GM12801 (cell line): ENCODE results near the gene TMEM225.

Source experiments
- TF ChIP-seq, protein P1 (sequence below): IDR thresholded peaks from one replicate; pipeline ENCODE4 v1.5.1; 2011; ENCODE audit warnings: control low read depth; ENCODE audit not compliant: insufficient read length; ENCODE audit errors: extremely low read depth

The TMEM225 gene

DNA sequence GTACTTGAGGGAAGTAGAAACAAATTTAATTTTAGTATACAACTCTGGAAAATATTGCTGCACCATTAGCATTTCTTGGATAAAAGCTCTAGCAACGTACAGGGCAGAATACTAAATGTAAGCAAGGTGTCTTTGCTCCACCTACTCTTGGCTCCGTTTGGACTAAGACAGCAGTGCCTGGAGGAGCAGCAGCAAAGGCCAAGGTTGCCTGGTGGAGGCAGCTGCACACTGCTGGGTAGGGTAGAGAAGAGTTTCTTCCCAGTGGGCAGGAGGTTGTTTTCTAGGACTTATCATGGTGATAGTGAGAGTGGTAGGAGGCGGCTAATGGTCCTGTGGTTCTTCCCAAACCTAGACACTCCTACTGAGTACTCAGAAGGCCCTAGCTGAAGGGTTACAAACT, 14.3 kb upstream of the TMEM225 start:
- TF ChIP-seq, protein P1, sequence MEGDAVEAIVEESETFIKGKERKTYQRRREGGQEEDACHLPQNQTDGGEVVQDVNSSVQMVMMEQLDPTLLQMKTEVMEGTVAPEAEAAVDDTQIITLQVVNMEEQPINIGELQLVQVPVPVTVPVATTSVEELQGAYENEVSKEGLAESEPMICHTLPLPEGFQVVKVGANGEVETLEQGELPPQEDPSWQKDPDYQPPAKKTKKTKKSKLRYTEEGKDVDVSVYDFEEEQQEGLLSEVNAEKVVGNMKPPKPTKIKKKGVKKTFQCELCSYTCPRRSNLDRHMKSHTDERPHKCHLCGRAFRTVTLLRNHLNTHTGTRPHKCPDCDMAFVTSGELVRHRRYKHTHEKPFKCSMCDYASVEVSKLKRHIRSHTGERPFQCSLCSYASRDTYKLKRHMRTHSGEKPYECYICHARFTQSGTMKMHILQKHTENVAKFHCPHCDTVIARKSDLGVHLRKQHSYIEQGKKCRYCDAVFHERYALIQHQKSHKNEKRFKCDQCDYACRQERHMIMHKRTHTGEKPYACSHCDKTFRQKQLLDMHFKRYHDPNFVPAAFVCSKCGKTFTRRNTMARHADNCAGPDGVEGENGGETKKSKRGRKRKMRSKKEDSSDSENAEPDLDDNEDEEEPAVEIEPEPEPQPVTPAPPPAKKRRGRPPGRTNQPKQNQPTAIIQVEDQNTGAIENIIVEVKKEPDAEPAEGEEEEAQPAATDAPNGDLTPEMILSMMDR, result no peak

DNA sequence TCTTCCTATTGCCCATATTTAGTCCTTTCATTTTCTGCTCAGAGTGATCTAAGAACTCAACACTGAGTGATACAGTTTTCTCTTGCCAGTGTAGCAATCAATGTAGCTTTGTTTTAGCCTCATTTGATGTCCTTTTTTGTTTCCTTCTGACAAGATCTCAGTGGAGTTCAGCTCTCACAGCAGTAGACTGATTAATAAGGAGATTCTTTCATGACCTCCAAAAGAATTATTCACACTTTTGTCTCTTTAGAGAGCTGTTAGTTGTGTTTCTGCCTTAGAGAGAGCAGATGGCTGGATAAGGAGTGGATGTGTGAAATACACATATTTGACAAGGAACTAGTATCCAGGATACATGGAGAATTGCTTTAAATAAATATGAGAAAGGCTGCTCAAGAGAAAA, 6.6 kb upstream of the TMEM225 start:
- TF ChIP-seq, protein P1, result no peak

DNA sequence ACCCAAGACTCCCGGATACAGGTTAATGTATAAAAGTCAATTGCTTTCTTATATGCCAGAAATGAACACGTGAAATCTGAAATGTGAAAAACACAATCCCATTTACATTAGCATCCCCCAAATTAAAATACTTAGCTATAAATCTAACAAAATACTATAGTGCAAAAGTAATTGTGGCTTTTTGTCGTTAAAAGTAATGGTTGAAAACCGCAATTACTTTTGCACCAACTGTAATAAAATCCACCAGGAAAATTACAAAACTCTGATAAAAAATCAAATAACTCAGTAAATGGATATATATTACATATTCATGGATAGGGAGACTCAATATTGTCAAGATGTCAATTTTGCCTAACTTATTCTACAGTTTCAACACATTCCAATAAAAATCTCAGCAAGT, 4.6 kb downstream of the TMEM225 start:
- TF ChIP-seq, protein P1, result no peak

DNA sequence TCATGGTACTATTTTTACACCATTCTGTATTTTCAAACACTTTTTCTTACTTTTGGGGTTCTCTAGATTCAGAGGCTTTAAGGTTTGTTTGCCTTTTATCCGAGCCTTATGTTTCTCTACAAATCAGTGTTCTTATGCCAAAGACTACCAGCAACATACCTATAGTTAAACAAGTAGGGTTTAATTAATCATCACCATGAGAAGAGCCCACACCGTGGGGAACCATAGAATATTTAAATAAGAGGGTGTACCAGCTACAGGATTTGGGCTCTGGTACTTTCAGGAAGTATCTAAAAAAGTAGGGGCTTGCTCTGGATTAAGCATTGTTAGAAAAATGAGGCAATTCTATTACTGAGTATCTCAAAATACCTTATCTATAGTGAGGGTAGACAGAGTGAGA, 25.7 kb downstream of the TMEM225 start:
- TF ChIP-seq, protein P1, result no peak

DNA sequence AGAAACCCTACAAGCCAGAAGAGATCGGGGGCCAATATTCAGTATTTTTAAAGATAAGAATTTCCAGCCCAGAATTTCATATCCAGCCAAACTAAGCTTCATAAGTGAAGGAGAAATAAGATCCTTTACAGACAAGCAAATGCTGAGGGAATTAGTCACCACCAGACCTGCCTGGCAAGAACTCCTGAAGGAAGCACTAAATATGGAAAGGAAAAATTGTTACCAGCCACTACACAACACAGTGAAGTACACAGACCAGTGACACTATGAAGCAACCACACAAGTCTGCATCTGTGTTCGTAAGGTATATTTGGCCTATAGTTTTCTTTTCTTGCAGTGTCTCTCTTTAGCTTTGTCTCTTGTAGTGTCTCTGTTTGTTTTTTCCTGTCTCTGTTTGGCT, 29.0 kb downstream of the TMEM225 start:
- TF ChIP-seq, protein P1, result no peak

DNA sequence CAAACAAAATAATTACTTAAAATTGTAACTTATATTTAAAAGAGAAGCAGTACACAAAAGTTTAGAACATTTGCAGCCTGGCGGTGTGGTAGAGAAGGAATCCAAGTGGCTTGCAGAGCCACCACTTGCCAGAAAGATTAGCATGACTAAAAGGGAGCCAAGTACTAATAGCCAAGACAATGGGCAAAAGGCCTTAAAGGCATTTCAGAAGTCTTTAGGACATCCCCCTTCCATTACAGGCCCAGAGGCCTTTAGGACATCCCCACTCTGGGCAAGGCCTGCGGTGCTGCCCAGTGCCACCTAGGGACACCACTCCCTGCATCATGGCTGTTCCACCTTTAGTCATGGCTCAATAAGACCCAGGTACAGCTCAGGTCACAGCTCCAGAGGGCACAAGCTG, 32.4 kb downstream of the TMEM225 start:
- TF ChIP-seq, protein P1, result no peak

DNA sequence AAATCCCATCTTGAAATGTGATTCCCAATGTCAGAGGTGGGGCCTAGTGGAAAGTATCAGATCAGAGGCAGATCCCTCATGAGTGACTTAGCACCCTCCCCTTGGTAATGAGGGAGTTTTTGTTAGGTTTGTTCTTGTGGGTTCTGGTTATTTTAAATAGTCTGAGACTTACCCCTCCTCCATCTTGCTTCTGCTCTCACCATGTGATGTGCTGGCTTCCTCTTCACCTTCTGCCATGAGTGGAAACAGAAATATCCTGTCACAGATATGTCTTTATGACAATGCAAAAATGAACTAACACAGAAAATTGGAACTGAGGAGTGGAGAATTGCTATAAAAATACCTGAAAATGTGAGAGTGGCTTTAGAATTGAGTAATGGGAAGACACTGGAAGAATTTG, 33.1 kb downstream of the TMEM225 start:
- TF ChIP-seq, protein P1, result no peak

DNA sequence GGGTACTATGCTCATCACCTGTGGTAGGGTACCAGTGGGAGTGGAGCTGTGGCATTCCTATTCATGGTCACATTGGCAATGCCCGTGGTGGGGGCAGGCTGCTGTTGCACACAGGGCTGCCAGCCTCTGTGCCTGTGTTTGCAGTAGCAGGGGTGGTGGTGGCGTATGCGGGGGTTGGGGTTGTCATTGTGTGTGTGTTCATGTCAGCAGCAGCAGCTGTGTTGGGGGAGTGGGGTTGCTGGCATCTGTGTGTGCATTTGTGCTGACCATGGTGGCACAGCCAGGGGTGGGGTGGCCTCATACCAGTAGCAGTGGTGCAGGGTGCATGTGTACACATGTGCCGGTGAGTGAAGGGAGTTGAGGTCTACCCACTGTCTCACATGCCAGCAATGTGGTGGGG, 34.4 kb downstream of the TMEM225 start:
- TF ChIP-seq, protein P1, result no peak
